ENCODE measurements around the gene FBXW10B. TPM values are rescaled to one million over a fixed set of nuclear protein-coding genes. Genes with fewer than 3 reads are reported as not detected.
"Not testable (repeated sequence)": the region's sequence is repeated elsewhere in the genome, so short reads cannot be mapped to it uniquely, and the experiment has no call there.

The FBXW10B gene
- total RNA-seq, 1 experiment from 2014 or later: not detected

- H3K9me3 ChIP-seq (ENCODE audit: control insufficient read depth, low read depth, low read length); H2BK5ac ChIP-seq (ENCODE audit: insufficient read length, low read length); H3K27me3 Mint-ChIP-seq (ENCODE audit: low read depth); H3K79me2 ChIP-seq (ENCODE audit: insufficient read depth, low read length); H3K23me2 ChIP-seq (ENCODE audit: insufficient read length, low read depth, low read length, poor library complexity, severe bottlenecking); H3K27ac ChIP-seq (ENCODE audit: insufficient read length, low read depth, low read length); H3K23ac ChIP-seq (ENCODE audit: insufficient read length, low read depth, low read length); H2BK12ac ChIP-seq (ENCODE audit: insufficient read length, low read depth, low read length); H2AFZ ChIP-seq (ENCODE audit: low read length); H2BK20ac ChIP-seq (ENCODE audit: low read depth, low read length, poor library complexity, severe bottlenecking); H3T11ph ChIP-seq (ENCODE audit: low read length); H3K4ac ChIP-seq (ENCODE audit: low read depth, low read length); H2AK5ac ChIP-seq (ENCODE audit: insufficient read length, low read length); H3K4me3 Mint-ChIP-seq; H4K20me1 ChIP-seq (ENCODE audit: control insufficient read depth, insufficient read depth, insufficient read length); H3K27me3 ChIP-seq (ENCODE audit: insufficient read depth, low read length); H3K56ac ChIP-seq (ENCODE audit: insufficient read length, low read depth, low read length); H3K4me1 Mint-ChIP-seq; H2BK120ac ChIP-seq (ENCODE audit: low read depth, low read length, poor library complexity, severe bottlenecking); H4K5ac ChIP-seq (ENCODE audit: insufficient read length, low read depth, low read length); H4K8ac ChIP-seq (replicated peaks; ENCODE audit: insufficient read length, low read depth, low read length); H3K79me1 ChIP-seq (ENCODE audit: insufficient read depth, low read depth, low read length, poor library complexity, severe bottlenecking); H3K4me2 ChIP-seq (ENCODE audit: insufficient read depth, insufficient read length, low read length); H2BK15ac ChIP-seq (ENCODE audit: low read depth, low read length); H4K91ac ChIP-seq (ENCODE audit: insufficient read length, low read depth, low read length); H3K9me3 Mint-ChIP-seq; H3K4me1 ChIP-seq (ENCODE audit: insufficient read depth, low read length); H3K18ac ChIP-seq (ENCODE audit: insufficient read length, low read depth, low read length); H3K9ac ChIP-seq (ENCODE audit: extremely low read depth, insufficient read length, low read length); H3K27ac Mint-ChIP-seq; H3K14ac ChIP-seq (ENCODE audit: insufficient read depth, low read length); DNase-seq; H3K36me3 Mint-ChIP-seq (ENCODE audit: insufficient read depth in 1 of 3, low read depth in 3 of 3): not testable (repeated sequence)
- no CpG with 5 or more reads among the region's 5 CpGs for WGBS (ENCODE audit: extremely low coverage, insufficient read length, low lambda C conversion rate)
These were observed 36.2 kb downstream of the FBXW10B start for GRCh38 chr17:15583313-15583712.

GRCh38 chr17:15581462-15581861 lies 38.0 kb downstream of the FBXW10B start:
- not testable (repeated sequence) for H3K4me2 ChIP-seq (ENCODE audit: insufficient read depth, insufficient read length, low read length); H3K4me3 Mint-ChIP-seq; H2BK120ac ChIP-seq (ENCODE audit: low read depth, low read length, poor library complexity, severe bottlenecking); H2BK5ac ChIP-seq (ENCODE audit: insufficient read length, low read length); H3K9me3 Mint-ChIP-seq; H3K9me3 ChIP-seq (ENCODE audit: control insufficient read depth, low read depth, low read length); H3K4me1 ChIP-seq (ENCODE audit: insufficient read depth, low read length); H3K23me2 ChIP-seq (ENCODE audit: insufficient read length, low read depth, low read length, poor library complexity, severe bottlenecking); DNase-seq; H3K27ac Mint-ChIP-seq; H3K27me3 ChIP-seq (ENCODE audit: insufficient read depth, low read length); H3K79me1 ChIP-seq (ENCODE audit: insufficient read depth, low read depth, low read length, poor library complexity, severe bottlenecking); H4K8ac ChIP-seq (replicated peaks; ENCODE audit: insufficient read length, low read depth, low read length); H4K5ac ChIP-seq (ENCODE audit: insufficient read length, low read depth, low read length); H2BK15ac ChIP-seq (ENCODE audit: low read depth, low read length); H3K56ac ChIP-seq (ENCODE audit: insufficient read length, low read depth, low read length); H2AFZ ChIP-seq (ENCODE audit: low read length); H3K4ac ChIP-seq (ENCODE audit: low read depth, low read length); H3K18ac ChIP-seq (ENCODE audit: insufficient read length, low read depth, low read length); H3K9ac ChIP-seq (ENCODE audit: extremely low read depth, insufficient read length, low read length); H2AK5ac ChIP-seq (ENCODE audit: insufficient read length, low read length); H3K27me3 Mint-ChIP-seq (ENCODE audit: low read depth); H3K23ac ChIP-seq (ENCODE audit: insufficient read length, low read depth, low read length); H4K91ac ChIP-seq (ENCODE audit: insufficient read length, low read depth, low read length); H3K36me3 Mint-ChIP-seq (ENCODE audit: insufficient read depth in 1 of 3, low read depth in 3 of 3); H4K20me1 ChIP-seq (ENCODE audit: control insufficient read depth, insufficient read depth, insufficient read length); H3K4me1 Mint-ChIP-seq; H3T11ph ChIP-seq (ENCODE audit: low read length); H2BK20ac ChIP-seq (ENCODE audit: low read depth, low read length, poor library complexity, severe bottlenecking); H3K27ac ChIP-seq (ENCODE audit: insufficient read length, low read depth, low read length); H3K14ac ChIP-seq (ENCODE audit: insufficient read depth, low read length); H3K79me2 ChIP-seq (ENCODE audit: insufficient read depth, low read length); H2BK12ac ChIP-seq (ENCODE audit: insufficient read length, low read depth, low read length)
- WGBS (ENCODE audit: extremely low coverage, insufficient read length, low lambda C conversion rate): no CpG with 5 or more reads among the region's 4 CpGs
